MM.1S (cell line): Measurements from ENCODE around the gene EMILIN1.

ENCODE experiments used
- EZH2phosphoT487 ChIP-seq: fragments of 300-600 bp; sonication (generic); IDR thresholded peaks from 2 replicates; pipeline ENCODE4 v1.6.1; 2018; ENCODE audit warnings: antibody characterized with exemption, low read length
- TF ChIP-seq, protein P1 (sequence below): fragments of 300-600 bp; sonication (generic); IDR thresholded peaks from 2 replicates; pipeline ENCODE4 v1.5.1; 2016; ENCODE audit warnings: antibody characterized with exemption, low read length, mixed read lengths

DNA sequence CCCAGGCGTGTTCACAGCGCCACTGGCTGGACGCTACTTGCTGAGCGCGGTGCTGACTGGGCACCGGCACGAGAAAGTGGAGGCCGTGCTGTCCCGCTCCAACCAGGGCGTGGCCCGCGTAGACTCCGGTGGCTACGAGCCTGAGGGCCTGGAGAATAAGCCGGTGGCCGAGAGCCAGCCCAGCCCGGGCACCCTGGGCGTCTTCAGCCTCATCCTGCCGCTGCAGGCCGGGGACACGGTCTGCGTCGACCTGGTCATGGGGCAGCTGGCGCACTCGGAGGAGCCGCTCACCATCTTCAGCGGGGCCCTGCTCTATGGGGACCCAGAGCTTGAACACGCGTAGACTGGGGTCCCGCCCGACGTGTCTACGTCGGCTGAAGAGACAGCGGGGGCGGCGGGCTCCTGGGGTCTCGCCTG is 7.3 kb downstream of the EMILIN1 start:
- no peak for TF ChIP-seq EZH2phosphoT487
- TF ChIP-seq, protein P1, sequence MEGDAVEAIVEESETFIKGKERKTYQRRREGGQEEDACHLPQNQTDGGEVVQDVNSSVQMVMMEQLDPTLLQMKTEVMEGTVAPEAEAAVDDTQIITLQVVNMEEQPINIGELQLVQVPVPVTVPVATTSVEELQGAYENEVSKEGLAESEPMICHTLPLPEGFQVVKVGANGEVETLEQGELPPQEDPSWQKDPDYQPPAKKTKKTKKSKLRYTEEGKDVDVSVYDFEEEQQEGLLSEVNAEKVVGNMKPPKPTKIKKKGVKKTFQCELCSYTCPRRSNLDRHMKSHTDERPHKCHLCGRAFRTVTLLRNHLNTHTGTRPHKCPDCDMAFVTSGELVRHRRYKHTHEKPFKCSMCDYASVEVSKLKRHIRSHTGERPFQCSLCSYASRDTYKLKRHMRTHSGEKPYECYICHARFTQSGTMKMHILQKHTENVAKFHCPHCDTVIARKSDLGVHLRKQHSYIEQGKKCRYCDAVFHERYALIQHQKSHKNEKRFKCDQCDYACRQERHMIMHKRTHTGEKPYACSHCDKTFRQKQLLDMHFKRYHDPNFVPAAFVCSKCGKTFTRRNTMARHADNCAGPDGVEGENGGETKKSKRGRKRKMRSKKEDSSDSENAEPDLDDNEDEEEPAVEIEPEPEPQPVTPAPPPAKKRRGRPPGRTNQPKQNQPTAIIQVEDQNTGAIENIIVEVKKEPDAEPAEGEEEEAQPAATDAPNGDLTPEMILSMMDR, result peak; percentile 56
